Uterus (tissue), 2 donors: Measurements from ENCODE around the gene SART3.

Source experiments
- POLR2A ChIP-seq, 2 donors: fragments of 450-650 bp; IDR thresholded peaks; one replicate each; pipeline ENCODE4 v1.6.1; 2016; ENCODE audit warnings: antibody characterized with exemption in 2 of 2, mild to moderate bottlenecking in 1 of 2, moderate library complexity in 1 of 2
- TF ChIP-seq, protein P1 (sequence below), 4 experiments: fragments of 200-600 bp in 2 of 4; fragments of 450-650 bp in 2 of 4; sonication (generic) in 2 of 4; IDR thresholded peaks; one replicate each; pipeline ENCODE4 v1.5.1; 2016 to 2019; ENCODE audit warnings: antibody characterized with exemption in 4 of 4, mild to moderate bottlenecking in 2 of 4, moderate library complexity in 1 of 4

DNA sequence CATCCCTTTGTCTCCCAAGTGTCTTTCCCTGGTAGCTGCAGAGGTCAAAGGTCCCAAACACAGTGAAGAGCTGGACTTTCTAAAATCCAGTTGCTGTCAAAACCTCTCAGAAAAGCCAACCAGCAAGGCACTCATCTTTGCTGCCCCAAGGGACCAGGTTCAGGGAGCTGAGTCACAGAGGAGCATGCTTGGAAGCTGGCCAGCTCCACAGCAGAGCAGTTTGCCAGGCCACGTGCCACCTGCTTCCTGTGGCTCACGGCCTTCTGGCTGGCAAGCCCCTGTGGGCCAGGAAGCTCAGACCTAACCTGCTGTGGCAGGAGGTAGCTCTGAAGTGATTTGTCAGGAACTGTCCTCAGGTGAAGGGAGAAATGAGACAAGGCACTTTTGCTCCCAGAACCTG, 5.0 kb upstream of the SART3 start:
- TF ChIP-seq, protein P1, sequence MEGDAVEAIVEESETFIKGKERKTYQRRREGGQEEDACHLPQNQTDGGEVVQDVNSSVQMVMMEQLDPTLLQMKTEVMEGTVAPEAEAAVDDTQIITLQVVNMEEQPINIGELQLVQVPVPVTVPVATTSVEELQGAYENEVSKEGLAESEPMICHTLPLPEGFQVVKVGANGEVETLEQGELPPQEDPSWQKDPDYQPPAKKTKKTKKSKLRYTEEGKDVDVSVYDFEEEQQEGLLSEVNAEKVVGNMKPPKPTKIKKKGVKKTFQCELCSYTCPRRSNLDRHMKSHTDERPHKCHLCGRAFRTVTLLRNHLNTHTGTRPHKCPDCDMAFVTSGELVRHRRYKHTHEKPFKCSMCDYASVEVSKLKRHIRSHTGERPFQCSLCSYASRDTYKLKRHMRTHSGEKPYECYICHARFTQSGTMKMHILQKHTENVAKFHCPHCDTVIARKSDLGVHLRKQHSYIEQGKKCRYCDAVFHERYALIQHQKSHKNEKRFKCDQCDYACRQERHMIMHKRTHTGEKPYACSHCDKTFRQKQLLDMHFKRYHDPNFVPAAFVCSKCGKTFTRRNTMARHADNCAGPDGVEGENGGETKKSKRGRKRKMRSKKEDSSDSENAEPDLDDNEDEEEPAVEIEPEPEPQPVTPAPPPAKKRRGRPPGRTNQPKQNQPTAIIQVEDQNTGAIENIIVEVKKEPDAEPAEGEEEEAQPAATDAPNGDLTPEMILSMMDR (IDR thresholded peaks at IDR 0.05): no peak
- no peak for TF ChIP-seq POLR2A (IDR thresholded peaks at IDR 0.05)
